OCI-LY7 (cell line): Measurements from ENCODE around the gene ERP44.

Source experiments
- EZH2phosphoT487 ChIP-seq: fragments of 200-600 bp; sonication (generic); IDR thresholded peaks from 2 replicates; pipeline ENCODE4 v1.6.1; 2018; ENCODE audit warnings: low read depth, borderline replicate concordance, mild to moderate bottlenecking, mixed run types, antibody characterized with exemption, low read length, moderate library complexity, mixed read lengths
- TF ChIP-seq, protein P1 (sequence below): fragments of 200-600 bp; sonication (generic); conservative IDR thresholded peaks from 2 replicates; pipeline ENCODE4 v1.5.1; 2014; ENCODE audit warnings: mild to moderate bottlenecking, antibody characterized with exemption, low read length, moderate library complexity, mixed read lengths

DNA sequence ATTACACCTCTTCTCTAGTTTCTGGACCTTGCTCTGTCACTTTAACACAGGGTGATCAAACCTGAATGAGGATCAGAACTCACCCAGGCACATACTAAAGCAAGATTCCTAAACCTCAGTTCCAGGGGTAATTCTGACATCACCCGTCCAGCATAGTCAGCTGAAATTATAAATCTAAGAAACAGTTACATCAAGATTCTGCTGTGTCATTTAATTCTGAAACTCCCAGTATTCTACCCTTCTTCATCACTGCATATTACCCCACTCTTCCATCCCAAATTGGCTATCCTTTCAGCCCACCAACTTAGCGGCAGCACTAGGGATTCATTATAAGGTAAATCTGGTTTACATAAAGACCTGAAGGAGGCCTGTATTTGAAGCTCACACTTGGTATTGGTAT lies 128.3 kb downstream of the ERP44 start:
- TF ChIP-seq, protein P1, sequence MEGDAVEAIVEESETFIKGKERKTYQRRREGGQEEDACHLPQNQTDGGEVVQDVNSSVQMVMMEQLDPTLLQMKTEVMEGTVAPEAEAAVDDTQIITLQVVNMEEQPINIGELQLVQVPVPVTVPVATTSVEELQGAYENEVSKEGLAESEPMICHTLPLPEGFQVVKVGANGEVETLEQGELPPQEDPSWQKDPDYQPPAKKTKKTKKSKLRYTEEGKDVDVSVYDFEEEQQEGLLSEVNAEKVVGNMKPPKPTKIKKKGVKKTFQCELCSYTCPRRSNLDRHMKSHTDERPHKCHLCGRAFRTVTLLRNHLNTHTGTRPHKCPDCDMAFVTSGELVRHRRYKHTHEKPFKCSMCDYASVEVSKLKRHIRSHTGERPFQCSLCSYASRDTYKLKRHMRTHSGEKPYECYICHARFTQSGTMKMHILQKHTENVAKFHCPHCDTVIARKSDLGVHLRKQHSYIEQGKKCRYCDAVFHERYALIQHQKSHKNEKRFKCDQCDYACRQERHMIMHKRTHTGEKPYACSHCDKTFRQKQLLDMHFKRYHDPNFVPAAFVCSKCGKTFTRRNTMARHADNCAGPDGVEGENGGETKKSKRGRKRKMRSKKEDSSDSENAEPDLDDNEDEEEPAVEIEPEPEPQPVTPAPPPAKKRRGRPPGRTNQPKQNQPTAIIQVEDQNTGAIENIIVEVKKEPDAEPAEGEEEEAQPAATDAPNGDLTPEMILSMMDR, result no peak
- TF ChIP-seq EZH2phosphoT487, result no peak
